Heart left ventricle (tissue), 16 donors: Measurements from ENCODE around the gene CHST4. TPM values are rescaled to one million over a fixed set of nuclear protein-coding genes. Genes with fewer than 3 reads are reported as not detected.

ENCODE experiments used
- ATAC-seq, 4 donors: fragments of 200-7000 bp; cut with Tn5 transposase; one replicate each; pipeline ENCODE4 v1.9.1; 2020 to 2022; ENCODE audit warnings: moderate library complexity in 4 of 4, mild to moderate bottlenecking in 3 of 4, moderate number of reproducible peaks in 1 of 4
- DNase-seq, 5 donors: peaks; one replicate each; pipeline ENCODE4 v3.0.0-alpha.2; 2020
- H3K27ac ChIP-seq, 12 donors: fragments of 200-600 bp; sonication (generic) in 4 of 12; one replicate each; pipeline versions ENCODE4 v1.5.0 to v1.8.0; 2016 to 2022; ENCODE audit warnings: mild to moderate bottlenecking in 2 of 12
- H3K27me3 ChIP-seq, 9 donors: fragments of 200-600 bp; sonication (generic) in 2 of 9; one replicate each; pipeline versions ENCODE4 v1.5.1 to v1.8.0; 2016 to 2022; ENCODE audit warnings: mild to moderate bottlenecking in 3 of 9
- H3K36me3 ChIP-seq, 9 donors: fragments of 200-600 bp; sonication (generic) in 2 of 9; one replicate each; pipeline versions ENCODE4 v1.5.0 to v1.8.0; 2018 to 2022; ENCODE audit warnings: mild to moderate bottlenecking in 2 of 9
- H3K4me1 ChIP-seq, 12 donors: fragments of 200-600 bp; sonication (generic) in 4 of 12; one replicate each; pipeline versions ENCODE4 v1.5.0 to v1.8.0; 2016 to 2022; ENCODE audit warnings: mild to moderate bottlenecking in 3 of 12
- H3K4me3 ChIP-seq, 12 donors: fragments of 200-600 bp; sonication (generic) in 4 of 12; one replicate each; pipeline versions ENCODE4 v1.5.0 to v1.8.0; 2017 to 2022; ENCODE audit warnings: mild to moderate bottlenecking in 9 of 12, moderate library complexity in 4 of 12
- H3K9me3 ChIP-seq, 12 donors: fragments of 200-600 bp; sonication (generic) in 4 of 12; one replicate each; pipeline versions ENCODE4 v1.5.0 to v1.8.0; 2016 to 2022; ENCODE audit warnings: mild to moderate bottlenecking in 1 of 12
- CTCF ChIP-seq, 12 donors: fragments of 200-600 bp; sonication (generic) in 4 of 12; IDR thresholded peaks; one replicate each; pipeline versions ENCODE4 v1.5.0 to v1.8.0; 2018 to 2022; ENCODE audit warnings: antibody characterized with exemption in 12 of 12, mild to moderate bottlenecking in 5 of 12
- POLR2A ChIP-seq, 2 donors: fragments of 450-650 bp; IDR thresholded peaks; one replicate each; pipeline ENCODE4 v1.6.1; 2017; ENCODE audit warnings: antibody characterized with exemption in 2 of 2, mild to moderate bottlenecking in 2 of 2, moderate library complexity in 2 of 2
- WGBS, 4 donors: extraction: QIAGEN DNeasy Blood & Tissue Kit in 2 of 4; methylation state at CpG; one replicate each; pipeline versions ENCODE4 v1.1.5 to v1.1.7; 2013 to 2018; 5-methylcytosine and 5-hydroxymethylcytosine counted together
- intact Hi-C, 10 donors: fragments of 100-400 bp; cut with DNase I; formaldehyde crosslinking; loops; one replicate each; pipeline versions ENCODE4 v1.11.1 to v1.14.2; 2022
- long read RNA-seq, 3 donors: library from polyadenylated mRNA; unstranded; transcript quantifications; one replicate each; pipeline ENCODE4 v2.0.0, GENCODE V29; 2020 to 2021
- polyA plus RNA-seq, 2 donors: library from polyadenylated mRNA; stranded (reverse); fragments of 200-250 nt; gene quantifications; one replicate each; pipeline ENCODE4 v1.2.3, GENCODE V29; 2013
- total RNA-seq, 9 donors: library from RNA; depleted of rRNA in 2 of 9; stranded (reverse); fragments of >200 nt in 2 of 9; fragmentation: NEBNext Ultra II Directional in 3 of 9; extraction: Animal tissue kit (Norgen Biotek cat#: 25700) in 3 of 9; gene quantifications; one replicate each; pipeline versions ENCODE4 v1.1.0 to v1.2.4, GENCODE V29; 2016 to 2023
- donor health status: ischemic (EF 13 %, LVEDD 7.1; RV severe dilation, severe dysfunction).
- donor health status: healthy with polysubstance abuse.
- donor health status: DM: no; HTN: yes; CAD: no.
- donor health status: DM: no; HTN: no; CAD: no.
- donor health status: ischemic (EF 25% LVEDD 6.9; RV normal size, moderate dysfunction).
- donor health status: ischemic (EF 25% LVEDD 5.7; RV mildly dilated, moderate dysfunction).
- donor health status: healthy.
- donor health status: DM: yes; HTN: yes; CAD: no.
- donor health status: ischemic (EF 35%, LVEDD 5.7; RV mildly dilated, moderate dysfunction).
- donor health status: nonischemic (EF 11% LVEDD 7.7; RV severe dilation, severe dysfunction).
- donor health status: DM: yes; HTN: yes; CAD: no.
- donor health status: PGD.
- donor health status: ischemic (EF 29% LVEDD 5.4; RV normal size, mild dysfunction).
- donor health status: nonischemic (EF 23%, LVEDD 6.1; RV moderate dilation, normal function).

Gene CHST4
- under 1 TPM in 1 of 9 donors, not detected in 8; 0.57 TPM for total RNA-seq
- polyA plus RNA-seq = not detected
- long read RNA-seq, donor 1 = 0 reads
- long read RNA-seq, donor 2 = 0 reads
- long read RNA-seq, donor 3, partial matches to known transcripts = 1 of 1 reads
- long read RNA-seq, donor 3, other reads (novel, unspliced or antisense) = 0 of 1 reads

- no peaks in the 10 kb centered on the region for H3K9me3 ChIP-seq
- TF ChIP-seq POLR2A (IDR thresholded peaks at IDR 0.05) = no peak
- TF ChIP-seq CTCF (IDR thresholded peaks at IDR 0.05) = no peak
- H3K27ac ChIP-seq = no peak within 1 kb of the TSS
- H3K27me3 ChIP-seq = peaks cover 0 to 57% (median 9%) of the 10 kb centered on the region in 9 donors
- H3K4me1 ChIP-seq = peaks cover 0 to 6% (median 0%) of the 10 kb centered on the region in 12 donors
- no peak for DNase-seq
- intact Hi-C loops = no loop called here
- ATAC-seq = peak in 1 of 4 donors; percentile 61
- 2 to 5% (median 4%) methylated on average over 9 of the region's 9 CpGs for WGBS, 4 donors
- no peaks in the 10 kb centered on the region for H3K36me3 ChIP-seq
- H3K4me3 ChIP-seq = no peak within 1 kb of the TSS
These were observed at the start of gene CHST4 for GRCh38 chr16:71526111-71526631. Gene CHST4, plus strand, starts transcription at chr16:71526426. Its CDS starts 10,252 bp downstream, at chr16:71536678.

GRCh38 chr16:71476457-71477124 is 49.6 kb upstream of the CHST4 start:
- intact Hi-C loops = no loop called here
- H3K9me3 ChIP-seq = no peaks in the 10 kb centered on the region
- H3K27ac ChIP-seq = no peak overlapping the region
- no peak for DNase-seq
- no peaks in the 10 kb centered on the region for H3K4me1 ChIP-seq
- no peak overlapping the region for H3K4me3 ChIP-seq
- peaks cover 0 to 59% (median 44%) of the 10 kb centered on the region in 9 donors for H3K36me3 ChIP-seq
- WGBS, 4 donors = 91 to 97% (median 94%) methylated on average over 4 of the region's 4 CpGs
- ATAC-seq = no peak
- no peaks in the 10 kb centered on the region for H3K27me3 ChIP-seq
- TF ChIP-seq CTCF (IDR thresholded peaks at IDR 0.05) (no peak), POLR2A (IDR thresholded peaks at IDR 0.05) (no peak)

- no peak overlapping the region for H3K4me3 ChIP-seq
- intact Hi-C loops = no loop called here
- H3K9me3 ChIP-seq = no peaks in the 10 kb centered on the region
- peaks cover 0 to 9% (median 5%) of the 10 kb centered on the region in 12 donors for H3K4me1 ChIP-seq
- H3K27ac ChIP-seq = no peak overlapping the region
- no peaks in the 10 kb centered on the region for H3K27me3 ChIP-seq
- TF ChIP-seq POLR2A (IDR thresholded peaks at IDR 0.05) (no peak), CTCF (IDR thresholded peaks at IDR 0.05) (peak in 4 of 12 donors; percentile 6 to 35 (median 24))
- no peak for DNase-seq
- 42 to 52% (median 47%) methylated on average over 3 of the region's 3 CpGs for WGBS, 4 donors
- ATAC-seq = no peak
- H3K36me3 ChIP-seq = peaks cover 0 to 49% (median 41%) of the 10 kb centered on the region in 9 donors
These were observed 46.8 kb upstream of the CHST4 start for GRCh38 chr16:71479420-71479819.

- Histone ChIP-seq H3K27me3 (no peaks in the 10 kb centered on the region), H3K36me3 (peaks cover 0 to 34% (median 26%) of the 10 kb centered on the region in 9 donors), H3K4me3 (no peak overlapping the region), H3K27ac (no peak overlapping the region), H3K9me3 (no peaks in the 10 kb centered on the region), H3K4me1 (peaks cover 0 to 13% (median 6%) of the 10 kb centered on the region in 12 donors)
- ATAC-seq (no peak), DNase-seq (no peak)
- WGBS, 4 donors = 95 to 98% (median 97%) methylated on average over 2 of the region's 2 CpGs
- intact Hi-C loops = loop anchor here in 2 of 10 donors (5.0 to 10.0 kb wide), 2 partner anchors 34 to 264 kb away; no protein-coding TSS in a partner anchor
- TF ChIP-seq POLR2A (IDR thresholded peaks at IDR 0.05) (no peak), CTCF (IDR thresholded peaks at IDR 0.05) (no peak)
These were observed 45.3 kb upstream of the CHST4 start for GRCh38 chr16:71480956-71481355.
